GM23248 (cell line): Measurements from ENCODE around the gene ARHGEF37.

ENCODE experiments used
- EZH2 ChIP-seq: fragments of 200-600 bp; sonication (generic); IDR thresholded peaks from 2 replicates; pipeline ENCODE4 v1.6.1; 2018; ENCODE audit warnings: antibody characterized with exemption, mild to moderate bottlenecking; ENCODE audit not compliant: insufficient read depth, poor library complexity, severe bottlenecking
- EZH2phosphoT487 ChIP-seq: fragments of 200-600 bp; sonication (generic); IDR thresholded peaks from 2 replicates; pipeline ENCODE4 v1.6.1; 2018; ENCODE audit warnings: antibody characterized with exemption, moderate library complexity, mild to moderate bottlenecking, low read depth; ENCODE audit not compliant: insufficient read depth

DNA sequence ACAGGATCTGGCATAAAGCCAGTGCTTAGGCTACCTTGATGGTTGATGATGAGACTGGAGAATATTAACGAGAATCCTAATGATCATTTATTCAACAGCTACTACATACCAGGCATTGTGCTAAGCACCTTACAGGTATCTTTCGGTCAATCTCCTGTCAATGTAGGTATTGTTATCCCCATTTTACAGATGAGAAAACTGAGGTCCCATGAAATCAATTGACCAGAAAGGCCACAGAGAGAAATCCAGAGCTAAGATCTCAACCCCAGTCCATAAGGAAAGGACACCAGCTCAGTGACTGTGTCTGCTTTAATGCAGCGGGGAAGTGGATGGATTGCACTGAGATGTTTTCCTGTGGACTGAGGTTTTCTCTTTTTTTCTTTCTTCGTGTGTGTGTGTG is 63.3 kb downstream of the ARHGEF37 start:
- no peak for TF ChIP-seq EZH2
- no peak for TF ChIP-seq EZH2phosphoT487
